Measurements from ENCODE around the gene CPM. TPM values are rescaled to one million over a fixed set of nuclear protein-coding genes. Genes with fewer than 3 reads are reported as not detected.

Gene CPM
- total and polyA plus RNA-seq, 9 donors: 21.3 to 64.6 (median 37.9) TPM

DNA sequence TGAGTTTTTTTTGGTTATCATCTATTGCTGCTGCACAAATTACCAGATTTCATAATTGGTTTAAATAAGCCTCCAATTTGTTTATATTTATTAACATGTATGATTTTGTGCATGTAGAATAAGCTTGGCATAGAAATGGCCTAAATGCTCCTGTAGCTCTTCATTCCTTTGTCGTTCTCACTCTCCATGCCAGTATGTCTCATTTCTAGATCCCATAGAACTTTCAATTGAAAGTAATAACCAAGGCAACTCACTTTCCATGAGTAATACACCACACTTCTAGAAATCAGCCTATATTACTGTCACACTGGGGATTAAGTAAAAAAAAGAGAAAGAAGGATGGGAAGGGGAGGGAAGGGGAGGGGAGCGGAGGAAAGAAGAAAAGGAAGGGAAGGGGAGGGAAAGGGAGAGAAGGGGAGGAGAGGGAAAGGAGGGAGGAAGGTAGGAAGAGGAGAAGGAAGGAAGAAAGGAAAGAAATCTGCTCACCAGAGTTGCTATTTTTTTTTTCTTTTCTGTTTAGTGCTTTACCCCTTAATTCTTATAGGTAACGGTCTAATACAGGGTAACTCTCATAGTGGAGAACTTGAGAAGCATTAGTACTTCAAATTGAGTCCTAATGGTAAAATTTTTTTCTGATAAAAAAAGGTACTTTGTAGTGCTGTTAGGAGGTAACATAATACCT, 79.4 kb downstream of the CPM start:
- H3K36me3 ChIP-seq: no peaks in the 10 kb centered on the region
- DNase-seq: no peak
- H3K9me3 ChIP-seq: no peaks in the 10 kb centered on the region
- H3K27ac ChIP-seq: no peak overlapping the region
- 82 to 87% (median 83%) methylated on average over 3 of the region's 3 CpGs for WGBS, 3 donors
- no peaks in the 10 kb centered on the region for H3K27me3 ChIP-seq
- H3K4me1 ChIP-seq (ENCODE audit: insufficient read depth): no peaks in the 10 kb centered on the region
- intact Hi-C loops (cut with DNase I): no loop called here
- TF ChIP-seq EP300 (IDR thresholded peaks at IDR 0.05) (no peak), POLR2A (IDR thresholded peaks at IDR 0.05) (no peak)
- TF ChIP-seq, protein P1, sequence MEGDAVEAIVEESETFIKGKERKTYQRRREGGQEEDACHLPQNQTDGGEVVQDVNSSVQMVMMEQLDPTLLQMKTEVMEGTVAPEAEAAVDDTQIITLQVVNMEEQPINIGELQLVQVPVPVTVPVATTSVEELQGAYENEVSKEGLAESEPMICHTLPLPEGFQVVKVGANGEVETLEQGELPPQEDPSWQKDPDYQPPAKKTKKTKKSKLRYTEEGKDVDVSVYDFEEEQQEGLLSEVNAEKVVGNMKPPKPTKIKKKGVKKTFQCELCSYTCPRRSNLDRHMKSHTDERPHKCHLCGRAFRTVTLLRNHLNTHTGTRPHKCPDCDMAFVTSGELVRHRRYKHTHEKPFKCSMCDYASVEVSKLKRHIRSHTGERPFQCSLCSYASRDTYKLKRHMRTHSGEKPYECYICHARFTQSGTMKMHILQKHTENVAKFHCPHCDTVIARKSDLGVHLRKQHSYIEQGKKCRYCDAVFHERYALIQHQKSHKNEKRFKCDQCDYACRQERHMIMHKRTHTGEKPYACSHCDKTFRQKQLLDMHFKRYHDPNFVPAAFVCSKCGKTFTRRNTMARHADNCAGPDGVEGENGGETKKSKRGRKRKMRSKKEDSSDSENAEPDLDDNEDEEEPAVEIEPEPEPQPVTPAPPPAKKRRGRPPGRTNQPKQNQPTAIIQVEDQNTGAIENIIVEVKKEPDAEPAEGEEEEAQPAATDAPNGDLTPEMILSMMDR (IDR thresholded peaks at IDR 0.05): no peak
- H3K4me3 ChIP-seq: no peak overlapping the region

DNA sequence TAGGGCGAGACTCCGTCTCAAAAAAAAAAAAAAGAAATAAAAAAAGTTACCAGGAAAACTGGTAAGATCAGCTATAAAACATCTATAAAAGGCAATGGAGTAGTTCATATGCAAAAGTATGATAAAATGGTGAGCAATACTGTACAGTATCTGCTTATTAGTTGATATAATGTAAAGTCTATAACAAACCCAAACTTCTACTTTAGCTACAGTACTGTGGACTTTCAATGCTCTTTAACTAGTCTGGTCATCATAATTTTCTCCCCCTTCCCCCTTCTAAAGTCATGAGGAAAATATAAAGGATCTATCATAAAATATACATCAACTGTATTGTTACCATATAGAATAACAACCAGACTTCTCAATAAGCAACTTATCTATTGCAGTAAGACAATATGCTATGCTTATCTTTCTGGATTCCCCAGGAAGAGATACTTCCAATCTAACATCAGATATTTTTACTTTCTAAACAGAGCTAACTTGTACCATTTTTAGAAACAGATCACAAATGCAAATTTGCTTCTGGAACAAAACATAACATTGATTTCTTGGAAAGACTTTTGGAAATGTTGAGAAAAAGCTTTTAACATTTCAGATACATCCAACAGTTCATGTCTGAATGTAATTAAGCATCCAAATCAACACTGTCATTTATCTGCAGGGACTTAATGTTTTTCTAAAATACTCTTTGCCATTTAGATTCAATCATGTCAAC, 81.2 kb downstream of the CPM start:
- TF ChIP-seq EP300 (IDR thresholded peaks at IDR 0.05): no peak
- TF ChIP-seq, protein P1 (IDR thresholded peaks at IDR 0.05): no peak
- TF ChIP-seq POLR2A (IDR thresholded peaks at IDR 0.05): no peak
- DNase-seq: no peak
- intact Hi-C loops (cut with DNase I): no loop called here
- Histone ChIP-seq H3K4me3 (no peak overlapping the region), H3K9me3 (no peaks in the 10 kb centered on the region), H3K4me1 (ENCODE audit: insufficient read depth) (no peaks in the 10 kb centered on the region), H3K27ac (no peak overlapping the region), H3K36me3 (no peaks in the 10 kb centered on the region), H3K27me3 (no peaks in the 10 kb centered on the region)
- WGBS, 3 donors: 92 to 95% (median 94%) methylated on average over 2 of the region's 2 CpGs

DNA sequence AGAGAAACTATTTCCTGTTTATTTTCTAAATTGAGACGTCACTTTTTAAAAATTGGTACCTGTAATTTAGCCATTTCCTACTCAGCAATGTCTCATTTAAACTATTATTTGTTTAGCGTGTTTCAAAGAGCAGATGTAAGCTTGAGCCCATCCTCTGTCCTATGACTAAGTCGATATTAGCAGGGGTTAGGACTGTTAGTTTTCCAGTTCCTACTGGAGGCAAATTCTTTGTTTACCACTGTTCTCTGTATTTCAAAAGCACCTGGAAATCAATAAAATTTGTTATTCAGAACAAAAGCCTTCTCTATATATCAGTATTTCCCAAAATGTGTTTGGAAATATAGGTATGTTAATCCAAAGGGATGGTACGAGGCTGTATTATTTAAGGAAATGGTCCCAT, 82.6 kb downstream of the CPM start:
- no peaks in the 10 kb centered on the region for H3K36me3 ChIP-seq
- no peak for DNase-seq
- intact Hi-C loops (cut with DNase I): no loop called here
- no peaks in the 10 kb centered on the region for H3K9me3 ChIP-seq
- no peaks in the 10 kb centered on the region for H3K27me3 ChIP-seq
- H3K4me1 ChIP-seq (ENCODE audit: insufficient read depth): no peaks in the 10 kb centered on the region
- no peak overlapping the region for H3K4me3 ChIP-seq
- TF ChIP-seq EP300 (IDR thresholded peaks at IDR 0.05): no peak
- TF ChIP-seq POLR2A (IDR thresholded peaks at IDR 0.05): no peak
- TF ChIP-seq, protein P1 (IDR thresholded peaks at IDR 0.05): no peak
- WGBS, 3 donors: 66 to 83% (median 69%) methylated on average over 4 of the region's 4 CpGs
- no peak overlapping the region for H3K27ac ChIP-seq

DNA sequence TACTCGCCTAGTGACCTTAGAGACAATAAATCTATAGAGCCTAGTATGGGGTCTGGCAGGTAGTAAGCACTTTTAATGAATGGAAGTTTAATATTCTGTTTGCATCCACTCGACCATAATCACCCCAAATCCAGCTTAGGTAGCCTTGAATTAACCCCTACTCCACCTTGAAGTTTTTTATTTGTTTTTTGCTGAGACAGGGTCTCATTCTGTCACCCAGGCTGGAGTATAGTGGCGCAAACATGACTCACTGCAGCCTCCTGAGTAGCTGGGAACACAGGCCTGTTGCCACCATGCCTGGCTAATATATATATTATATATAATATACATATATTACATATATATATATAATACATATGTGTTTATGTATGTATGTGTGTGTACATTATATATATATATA, 86.2 kb downstream of the CPM start:
- Histone ChIP-seq H3K4me3 (no peak overlapping the region), H3K27me3 (no peaks in the 10 kb centered on the region), H3K9me3 (no peaks in the 10 kb centered on the region), H3K27ac (no peak overlapping the region), H3K36me3 (no peaks in the 10 kb centered on the region), H3K4me1 (ENCODE audit: insufficient read depth) (no peaks in the 10 kb centered on the region)
- intact Hi-C loops (cut with DNase I): no loop called here
- 69 to 71% (median 69%) methylated on average over 3 of the region's 3 CpGs for WGBS, 3 donors
- DNase-seq: no peak
- TF ChIP-seq EP300 (IDR thresholded peaks at IDR 0.05) (no peak), POLR2A (IDR thresholded peaks at IDR 0.05) (no peak)
- TF ChIP-seq, protein P1 (IDR thresholded peaks at IDR 0.05): no peak
